GM21576 (cell line): ENCODE measurements around the gene LIX1.
A peak's percentile ranks its signal among the peaks of the same experiment; 100 is the strongest.
"Not testable (repeated sequence)": the region's sequence is repeated elsewhere in the genome, so short reads cannot be mapped to it uniquely, and the experiment has no call there.

ENCODE experiments used
- ATAC-seq: cut with Tn5 transposase; IDR thresholded peaks from one replicate; pipeline ENCODE4 v1.9.1; 2021; ENCODE audit warnings: mild to moderate bottlenecking, moderate library complexity; ENCODE audit not compliant: unreplicated experiment

LIX1 gene

GRCh38 chr5:97143704-97144103 lies 1.3 kb upstream of the LIX1 start:
- no peak for ATAC-seq

DNA sequence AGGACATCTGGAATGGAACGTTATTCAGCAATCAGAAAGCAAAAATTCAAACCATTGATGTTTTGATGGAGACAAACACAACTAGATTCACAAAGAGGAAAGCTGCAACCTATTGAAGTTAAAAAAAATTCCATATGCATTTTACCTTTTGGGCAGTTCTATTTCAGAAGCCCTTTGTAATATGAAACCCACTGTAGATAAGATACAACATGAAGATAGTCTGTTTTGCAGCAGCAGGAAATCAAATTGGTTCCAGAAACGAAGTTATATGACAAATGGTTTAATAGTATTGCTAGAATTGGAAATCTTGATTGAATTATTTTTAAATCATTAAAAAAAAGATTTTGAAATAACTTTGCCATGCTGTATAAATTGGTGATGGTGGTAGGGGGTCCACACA lies 872 bp downstream of the LIX1 start:
- no peak for ATAC-seq

- ATAC-seq = no peak
Measured at GRCh38 chr5:97141031-97141430, 1.4 kb downstream of the LIX1 start.

GRCh38 chr5:97140250-97140649 lies 2.2 kb downstream of the LIX1 start:
- not testable (repeated sequence) for ATAC-seq

- ATAC-seq = no peak
Measured at GRCh38 chr5:97136475-97136874, 5.9 kb downstream of the LIX1 start.

- ATAC-seq = no peak
Measured at GRCh38 chr5:97135868-97136267, 6.5 kb downstream of the LIX1 start.

- no peak for ATAC-seq
Measured at GRCh38 chr5:97134634-97135033, 7.8 kb downstream of the LIX1 start.

GRCh38 chr5:97133101-97133500 lies 9.3 kb downstream of the LIX1 start:
- ATAC-seq = no peak

GRCh38 chr5:97131921-97132320 lies 10.5 kb downstream of the LIX1 start:
- ATAC-seq = no peak

GRCh38 chr5:97131139-97131710 lies 11.2 kb downstream of the LIX1 start:
- ATAC-seq = no peak

GRCh38 chr5:97127727-97128126 lies 14.7 kb downstream of the LIX1 start:
- ATAC-seq = no peak

- ATAC-seq = no peak
Measured at GRCh38 chr5:97125125-97125683, 17.2 kb downstream of the LIX1 start.

DNA sequence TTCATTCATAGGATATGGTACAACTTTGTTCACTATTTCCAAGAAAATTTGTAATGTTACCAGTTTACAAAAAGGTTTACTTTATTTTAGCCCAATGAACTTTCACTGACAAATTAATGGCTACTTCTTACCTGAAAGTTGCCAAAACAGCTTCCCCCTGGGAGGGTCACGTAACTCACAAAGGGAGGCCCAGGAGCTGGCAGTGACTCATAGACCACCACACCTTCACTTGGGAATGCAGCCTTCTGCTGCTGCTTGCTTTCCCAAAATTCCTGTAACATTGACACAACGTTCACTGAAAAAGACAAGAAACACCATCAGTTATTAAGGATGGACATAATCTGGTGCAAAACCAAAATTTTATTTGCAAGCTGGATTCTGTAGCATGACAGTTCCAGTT lies 18.1 kb downstream of the LIX1 start:
- no peak for ATAC-seq

DNA sequence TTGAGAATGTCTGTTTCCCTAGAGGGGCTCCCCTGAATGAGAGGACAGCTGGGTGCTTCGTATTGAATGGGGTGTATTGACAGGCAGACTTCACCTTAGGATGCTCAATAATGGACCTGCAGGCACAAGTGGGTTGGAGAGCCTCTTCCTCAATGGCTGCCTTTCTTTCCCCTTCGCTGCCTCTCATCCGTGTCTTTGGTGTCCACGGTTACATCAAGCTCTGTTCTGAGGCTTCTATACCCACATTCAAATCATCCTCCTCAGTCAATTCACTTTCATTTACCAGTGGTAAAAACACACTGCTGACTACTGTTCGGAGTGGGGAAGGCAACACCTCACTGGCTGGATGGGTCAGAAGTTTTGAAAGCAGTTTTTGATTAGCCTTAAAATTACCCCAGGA lies 20.6 kb downstream of the LIX1 start:
- ATAC-seq = no peak

- ATAC-seq = no peak
Measured at GRCh38 chr5:97120195-97120594, 22.2 kb downstream of the LIX1 start.

DNA sequence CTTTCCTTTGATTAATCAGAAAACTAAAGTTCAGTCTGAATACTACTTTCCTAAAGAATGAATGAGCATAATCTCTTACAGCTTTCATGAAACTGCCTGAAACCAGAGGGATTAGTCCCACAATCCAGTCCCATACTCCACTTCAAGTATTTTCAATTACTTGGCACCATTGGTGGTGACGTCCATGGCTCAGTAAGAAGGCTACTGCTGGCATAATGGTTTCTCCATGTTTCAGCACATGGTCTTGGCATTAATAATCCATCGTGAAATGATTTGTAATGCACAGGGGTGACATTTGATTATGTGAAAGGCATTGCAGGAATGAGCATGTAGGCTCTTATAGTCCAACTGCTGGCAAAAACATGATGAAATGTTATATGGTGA lies 23.4 kb downstream of the LIX1 start:
- no peak for ATAC-seq

DNA sequence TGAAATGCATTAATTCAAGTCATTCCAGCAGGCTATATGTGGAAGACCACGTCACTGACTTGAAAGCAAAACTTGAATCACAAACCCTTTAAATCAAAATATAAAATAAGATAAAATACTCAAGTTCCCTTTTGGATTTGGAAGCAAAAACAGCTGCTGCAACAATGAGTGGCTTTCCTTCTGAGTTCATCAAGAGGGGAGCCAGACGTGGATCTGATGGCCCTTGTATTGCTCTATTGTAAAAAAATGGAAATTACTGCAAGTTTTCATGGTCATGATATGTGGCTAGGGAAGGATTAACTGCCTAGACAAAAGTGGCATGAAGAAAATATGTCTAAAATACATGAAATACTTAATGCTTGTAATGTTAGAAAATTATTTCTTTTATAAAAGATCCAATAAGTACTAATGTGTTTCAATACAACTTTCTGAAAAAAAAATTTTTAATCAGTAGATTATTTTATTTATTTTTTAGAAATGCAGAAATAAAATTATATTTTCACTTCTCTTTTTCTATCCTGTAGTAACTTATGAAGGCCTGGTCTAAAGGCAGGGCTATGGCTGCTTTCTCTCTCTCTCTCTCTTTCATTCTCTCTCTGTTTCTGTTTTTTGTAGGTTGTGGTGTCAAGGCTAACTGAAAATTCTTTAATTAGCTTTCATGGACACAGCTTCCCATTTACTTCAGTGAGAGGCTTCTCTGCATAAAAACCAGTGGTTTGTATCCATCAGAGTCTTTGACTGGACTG lies 24.0 kb downstream of the LIX1 start:
- ATAC-seq = peak; percentile 69

GRCh38 chr5:97115932-97116331 lies 26.5 kb downstream of the LIX1 start:
- ATAC-seq = no peak

GRCh38 chr5:97112230-97112629 lies 30.2 kb downstream of the LIX1 start:
- ATAC-seq = no peak

DNA sequence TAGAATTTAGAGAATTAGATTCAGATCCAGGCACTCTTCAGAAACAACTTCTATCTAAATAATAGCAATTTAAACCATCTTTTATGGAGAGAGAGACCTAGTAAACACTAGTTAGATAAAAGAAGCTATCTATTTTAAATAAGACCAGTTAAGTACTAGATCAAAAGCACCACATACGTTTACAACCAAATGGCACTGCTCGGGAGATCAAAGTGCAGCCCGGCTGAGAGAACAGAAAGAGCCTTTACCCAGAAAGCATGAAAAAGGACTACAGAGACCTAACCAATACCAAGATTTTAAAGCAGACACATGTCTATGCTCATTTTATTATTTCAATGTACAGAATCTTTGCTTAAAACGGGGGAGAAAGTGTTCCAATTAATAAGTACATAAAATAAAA lies 30.8 kb downstream of the LIX1 start:
- ATAC-seq = no peak

- ATAC-seq = no peak
Measured at GRCh38 chr5:97111004-97111403, 31.4 kb downstream of the LIX1 start.

DNA sequence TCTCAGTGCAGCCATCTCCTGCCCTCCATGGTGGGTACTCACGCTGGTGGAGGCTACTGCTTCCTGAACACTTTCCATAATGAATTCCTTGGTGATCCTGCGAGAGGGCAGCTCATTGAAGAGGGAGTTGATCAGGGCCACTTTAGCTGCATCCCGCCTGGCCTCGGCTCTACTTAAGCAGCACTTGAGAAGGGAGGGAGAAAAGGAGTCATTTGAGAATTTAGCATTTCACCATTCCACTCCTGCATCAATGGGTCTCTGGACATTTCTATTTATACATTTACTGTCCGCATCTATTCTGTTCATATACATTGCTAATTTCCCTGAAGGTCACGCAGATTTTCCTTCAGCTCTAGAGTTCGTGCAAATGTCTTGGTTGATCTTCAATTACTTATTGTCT lies 35.1 kb downstream of the LIX1 start:
- ATAC-seq = no peak

DNA sequence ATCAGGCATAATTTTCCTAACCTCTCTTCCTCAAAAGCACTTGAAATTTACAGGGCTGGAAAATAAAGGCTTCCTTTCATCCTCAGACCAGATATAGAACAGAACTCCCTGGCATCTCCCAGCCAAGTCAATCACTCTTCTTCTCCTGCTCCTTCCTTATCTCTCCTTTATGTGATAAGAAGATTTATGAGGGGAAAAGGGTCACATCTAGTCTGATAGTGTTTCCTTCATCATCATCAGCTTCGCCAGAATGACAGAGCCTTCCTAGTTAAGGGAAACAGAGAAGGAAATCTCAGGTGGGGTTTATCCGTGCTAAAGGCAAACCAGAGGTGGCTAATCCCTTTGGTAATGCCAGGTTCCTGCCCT lies 36.2 kb downstream of the LIX1 start:
- no peak for ATAC-seq
